HEK293T (cell line): ENCODE results near the gene FARP1.

Experiments used
- ARNT ChIP-seq: fragments of 450-650 bp; IDR thresholded peaks from 2 replicates; pipeline ENCODE4 v1.6.1; 2017; ENCODE audit warnings: mild to moderate bottlenecking
- BHLHE40 ChIP-seq: fragments of 450-650 bp; IDR thresholded peaks from 2 replicates; pipeline ENCODE4 v1.6.1; 2016; ENCODE audit warnings: mild to moderate bottlenecking, moderate library complexity, borderline replicate concordance
- CTBP1 ChIP-seq: fragments of 450-650 bp; IDR thresholded peaks from 2 replicates; pipeline ENCODE4 v1.6.1; 2016; ENCODE audit warnings: borderline replicate concordance
- FOXA1 ChIP-seq: fragments of 450-650 bp; IDR thresholded peaks from 2 replicates; pipeline ENCODE4 v1.6.1; 2016; ENCODE audit warnings: mild to moderate bottlenecking
- FOXK2 ChIP-seq: fragments of 450-650 bp; IDR thresholded peaks from 2 replicates; pipeline ENCODE4 v1.6.1; 2016; ENCODE audit warnings: mild to moderate bottlenecking
- FOXM1 ChIP-seq: fragments of 450-650 bp; IDR thresholded peaks from 2 replicates; pipeline ENCODE4 v1.6.1; 2017; ENCODE audit warnings: mild to moderate bottlenecking, borderline replicate concordance
- NFRKB ChIP-seq: fragments of 450-650 bp; IDR thresholded peaks from 2 replicates; pipeline ENCODE4 v1.6.1; 2016; ENCODE audit warnings: mild to moderate bottlenecking, moderate library complexity
- SP1 ChIP-seq: fragments of 450-650 bp; IDR thresholded peaks from 2 replicates; pipeline ENCODE4 v1.6.1; 2017
- SUZ12 ChIP-seq: fragments of 450-650 bp; IDR thresholded peaks from 2 replicates; pipeline ENCODE4 v1.6.1; 2016; ENCODE audit warnings: mild to moderate bottlenecking
- TARDBP ChIP-seq: fragments of 450-650 bp; IDR thresholded peaks from 2 replicates; pipeline ENCODE4 v1.6.1; 2016
- ZNF384 ChIP-seq: fragments of 450-650 bp; IDR thresholded peaks from 2 replicates; pipeline ENCODE4 v1.6.1; 2016
- TF ChIP-seq, protein P1 (sequence below): fragments of 450-650 bp; IDR thresholded peaks from 2 replicates; pipeline ENCODE4 v1.6.1; 2016

DNA sequence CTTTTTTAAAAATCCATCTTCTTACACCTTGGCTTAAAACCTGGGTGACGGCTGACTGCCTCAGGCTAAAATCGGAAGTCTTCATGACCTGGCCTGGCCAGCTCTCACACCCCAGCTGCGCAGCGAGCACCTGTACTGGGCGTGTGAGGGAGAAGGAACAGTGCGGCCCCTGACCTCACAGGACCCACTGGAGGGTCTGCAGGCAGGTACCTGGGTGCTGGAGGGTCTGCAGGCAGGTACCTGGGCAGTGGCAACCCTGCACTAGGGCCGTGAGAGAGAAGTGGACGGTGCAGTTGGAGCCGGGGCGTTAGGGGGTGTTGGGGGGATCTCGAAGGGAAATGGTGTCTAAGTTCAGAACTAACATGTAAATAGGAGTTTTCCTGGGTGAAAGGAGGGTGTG is 289.7 kb downstream of the FARP1 start:
- TF ChIP-seq FOXK2 (no peak), SP1 (no peak), BHLHE40 (no peak), SUZ12 (no peak), TARDBP (no peak), ARNT (no peak), ZNF384 (no peak), FOXM1 (no peak), FOXA1 (no peak), NFRKB (no peak), CTBP1 (no peak)
- TF ChIP-seq, protein P1, sequence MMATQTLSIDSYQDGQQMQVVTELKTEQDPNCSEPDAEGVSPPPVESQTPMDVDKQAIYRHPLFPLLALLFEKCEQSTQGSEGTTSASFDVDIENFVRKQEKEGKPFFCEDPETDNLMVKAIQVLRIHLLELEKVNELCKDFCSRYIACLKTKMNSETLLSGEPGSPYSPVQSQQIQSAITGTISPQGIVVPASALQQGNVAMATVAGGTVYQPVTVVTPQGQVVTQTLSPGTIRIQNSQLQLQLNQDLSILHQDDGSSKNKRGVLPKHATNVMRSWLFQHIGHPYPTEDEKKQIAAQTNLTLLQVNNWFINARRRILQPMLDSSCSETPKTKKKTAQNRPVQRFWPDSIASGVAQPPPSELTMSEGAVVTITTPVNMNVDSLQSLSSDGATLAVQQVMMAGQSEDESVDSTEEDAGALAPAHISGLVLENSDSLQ, result no peak
